SK-N-MC (cell line): ENCODE results near the gene FAM9A.
"Not testable (repeated sequence)": the region's sequence is repeated elsewhere in the genome, so short reads cannot be mapped to it uniquely, and the experiment has no call there.

Source experiments
- DNase-seq: peaks from one replicate; pipeline ENCODE4 v3.0.0-alpha.2; 2011; ENCODE audit warnings: low read depth, low spot score
- H3K27ac ChIP-seq: fragments of 200-600 bp; sonication (generic); 2 replicates; pipeline ENCODE4 v1.5.1; 2016; ENCODE audit warnings: mixed run types
- H3K36me3 ChIP-seq: fragments of 200-600 bp; sonication (generic); 2 replicates; pipeline ENCODE4 v1.6.1; 2017; ENCODE audit warnings: antibody characterized with exemption, low read length, mixed read lengths; ENCODE audit not compliant: insufficient read depth
- H3K4me3 ChIP-seq: fragments of 200-600 bp; sonication (generic); 2 replicates; pipeline ENCODE4 v1.5.1; 2016
- H3K9ac ChIP-seq: fragments of 200-600 bp; sonication (generic); 2 replicates; pipeline ENCODE4 v1.8.0; 2017; ENCODE audit warnings: mixed run types, mixed read lengths; ENCODE audit not compliant: insufficient read length
- H3K9me3 ChIP-seq: fragments of 200-600 bp; sonication (generic); 2 replicates; pipeline ENCODE4 v1.6.1; 2017; ENCODE audit warnings: low read depth, mild to moderate bottlenecking, antibody characterized with exemption, low read length, moderate library complexity, mixed read lengths
- EZH2 ChIP-seq: fragments of 200-600 bp; sonication (generic); IDR thresholded peaks from one replicate; pipeline ENCODE4 v1.6.1; 2017; ENCODE audit warnings: antibody characterized with exemption
- FOXP2 ChIP-seq: optimal IDR thresholded peaks from 2 replicates; pipeline ENCODE3; 2011; ENCODE audit warnings: mild to moderate bottlenecking, moderate library complexity; ENCODE audit not compliant: insufficient read depth; ENCODE audit errors: extremely low read length, control extremely low read depth
- POLR2AphosphoS5 ChIP-seq: IDR thresholded peaks from 2 replicates; pipeline ENCODE4 v1.6.1; 2012; ENCODE audit warnings: mild to moderate bottlenecking, low read depth, low read length, borderline replicate concordance

FAM9A gene

DNA sequence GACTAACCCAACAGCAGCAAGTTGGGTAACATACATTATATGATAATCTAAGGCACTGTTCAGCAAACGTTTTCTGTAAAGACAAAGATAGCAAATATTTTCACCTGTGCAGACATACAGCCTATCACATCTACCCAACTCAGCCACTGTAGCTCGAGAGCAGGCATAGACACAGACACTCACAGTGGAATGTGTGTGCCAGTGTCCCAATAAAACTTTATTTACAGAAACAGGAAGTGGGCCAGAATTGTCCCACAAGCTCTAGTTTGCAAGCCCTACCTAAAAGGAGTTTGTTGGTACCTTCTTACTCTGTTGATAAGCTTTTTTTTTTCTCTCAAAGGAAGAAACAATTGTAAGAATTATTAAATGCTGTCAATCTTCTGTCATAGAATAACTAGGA is 11.9 kb upstream of the FAM9A start:
- no peak for DNase-seq
- no peak for TF ChIP-seq EZH2
- TF ChIP-seq FOXP2: no peak
- TF ChIP-seq POLR2AphosphoS5: no peak
- no peak overlapping the region for H3K4me3 ChIP-seq

DNA sequence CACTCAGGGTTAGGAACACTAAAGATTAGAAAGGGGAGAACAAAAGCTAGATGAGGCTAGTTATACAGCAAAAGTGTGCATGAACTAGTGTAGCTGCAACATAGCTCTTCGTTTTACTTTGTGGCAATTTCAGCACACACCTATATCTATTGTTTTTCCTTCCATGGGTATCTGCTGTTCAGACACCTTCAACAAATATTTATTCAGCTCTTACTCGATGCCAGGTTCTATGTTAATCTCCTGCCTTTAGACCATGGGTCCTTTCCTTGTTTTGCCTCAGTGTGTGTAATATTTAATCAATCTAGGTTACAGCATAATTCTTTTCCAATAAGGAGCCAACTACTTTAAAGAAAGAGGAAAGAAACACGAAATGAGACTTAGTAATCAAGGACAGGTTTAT is 10.4 kb upstream of the FAM9A start:
- no peak overlapping the region for H3K27ac ChIP-seq
- no peak overlapping the region for H3K9ac ChIP-seq
- no peaks in the 10 kb centered on the region for H3K36me3 ChIP-seq
- no peak for DNase-seq
- no peak overlapping the region for H3K4me3 ChIP-seq
- H3K9me3 ChIP-seq: no peaks in the 10 kb centered on the region
- no peak for TF ChIP-seq POLR2AphosphoS5
- no peak for TF ChIP-seq EZH2
- no peak for TF ChIP-seq FOXP2

More for the DNA sequence above, 11.9 kb upstream of the FAM9A start:
- Histone ChIP-seq H3K9me3 (no peaks in the 10 kb centered on the region), H3K36me3 (no peaks in the 10 kb centered on the region), H3K9ac (no peak overlapping the region), H3K27ac (no peak overlapping the region)

DNA sequence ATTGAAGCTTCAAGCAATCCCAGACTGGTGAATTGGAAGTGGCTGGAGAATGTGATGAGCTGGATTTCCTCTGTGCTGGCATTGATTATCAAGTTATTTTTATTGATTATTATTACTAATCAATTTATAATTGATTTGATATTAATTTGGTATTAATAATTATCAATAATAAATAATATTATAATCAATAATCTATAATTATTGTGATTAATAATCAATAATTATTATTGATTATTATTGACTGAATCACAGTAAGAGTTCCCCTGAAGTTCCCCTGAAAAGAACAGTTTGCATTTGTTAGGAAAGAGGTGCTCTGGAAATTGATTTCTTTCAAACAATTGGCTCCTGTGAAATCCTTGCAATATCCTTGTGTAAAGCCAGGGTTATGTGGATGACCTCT is 7.5 kb upstream of the FAM9A start:
- Histone ChIP-seq H3K36me3 (no peaks in the 10 kb centered on the region), H3K9ac (no peak overlapping the region), H3K27ac (no peak overlapping the region), H3K9me3 (no peaks in the 10 kb centered on the region), H3K4me3 (no peak overlapping the region)
- no peak for DNase-seq
- TF ChIP-seq FOXP2 (no peak), POLR2AphosphoS5 (no peak), EZH2 (no peak)

DNA sequence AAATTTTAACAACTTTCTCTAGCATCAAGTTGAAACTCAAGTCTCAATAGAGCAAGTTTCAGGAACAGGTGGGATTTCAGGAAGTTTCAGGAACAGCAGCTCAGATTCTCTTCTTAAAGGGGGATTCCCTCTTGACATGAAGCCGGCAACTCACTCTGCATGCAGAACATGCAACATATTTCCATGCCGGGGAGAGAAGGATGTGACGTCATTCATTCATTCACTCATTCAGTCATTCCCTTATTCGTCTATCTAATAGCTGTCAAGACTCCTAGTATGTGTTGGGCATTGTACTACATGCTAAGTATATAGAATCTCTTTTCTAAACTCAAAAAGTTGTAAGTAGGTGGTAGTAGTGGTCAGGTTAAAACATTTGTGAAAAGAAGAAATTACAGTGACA is 4.8 kb upstream of the FAM9A start:
- no peak for TF ChIP-seq POLR2AphosphoS5
- TF ChIP-seq EZH2: no peak
- TF ChIP-seq FOXP2: no peak
- H3K9me3 ChIP-seq: no peaks in the 10 kb centered on the region
- H3K9ac ChIP-seq: no peak overlapping the region
- H3K27ac ChIP-seq: no peak overlapping the region
- H3K36me3 ChIP-seq: no peaks in the 10 kb centered on the region
- no peak overlapping the region for H3K4me3 ChIP-seq
- DNase-seq: no peak

DNA sequence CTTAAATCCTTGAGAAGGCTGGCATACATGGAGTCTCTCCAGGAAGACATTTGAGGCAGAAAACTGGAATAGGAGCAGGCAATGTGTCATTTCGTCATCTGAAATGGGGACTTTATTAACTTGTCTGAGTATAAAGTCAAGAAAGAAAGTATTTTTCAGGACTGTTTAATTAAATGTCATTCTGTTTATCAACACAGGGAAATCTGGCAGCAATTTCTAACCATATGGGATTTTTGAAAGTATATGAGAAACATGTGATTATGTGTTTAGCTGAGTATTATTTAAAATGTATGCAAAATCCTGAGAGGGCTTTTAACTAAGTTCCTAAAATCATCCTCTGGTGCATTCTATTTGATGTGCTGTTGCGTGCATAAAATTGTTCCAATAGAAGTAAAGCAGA is 3.9 kb upstream of the FAM9A start:
- no peak overlapping the region for H3K27ac ChIP-seq
- TF ChIP-seq POLR2AphosphoS5 (no peak), FOXP2 (no peak), EZH2 (no peak)

DNA sequence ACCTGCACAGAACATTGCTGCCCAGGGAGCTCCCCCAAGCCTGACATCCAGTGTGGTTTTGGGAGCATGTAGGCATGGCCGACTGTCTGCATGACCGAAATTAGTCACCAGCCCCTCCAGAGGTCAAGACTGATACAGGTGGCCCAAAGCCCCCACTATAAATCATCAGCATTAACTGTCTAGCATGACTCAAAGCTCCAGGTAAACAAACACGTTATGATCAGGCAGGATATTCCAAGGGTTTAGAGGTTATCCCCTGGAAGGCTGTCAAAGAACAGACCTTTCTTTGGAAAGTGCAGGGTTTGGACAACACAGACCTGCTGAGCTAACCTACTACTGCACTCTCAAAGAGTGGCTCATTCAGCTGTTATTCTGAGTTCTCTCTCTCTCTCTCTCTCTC is 2.1 kb upstream of the FAM9A start:
- H3K9me3 ChIP-seq: no peaks in the 10 kb centered on the region
- H3K9ac ChIP-seq: no peak overlapping the region
- no peak overlapping the region for H3K27ac ChIP-seq
- DNase-seq: no peak
- no peak overlapping the region for H3K4me3 ChIP-seq
- H3K36me3 ChIP-seq: no peaks in the 10 kb centered on the region
- TF ChIP-seq EZH2: no peak
- TF ChIP-seq POLR2AphosphoS5: no peak
- no peak for TF ChIP-seq FOXP2

More for the DNA sequence above, 3.9 kb upstream of the FAM9A start:
- H3K9ac ChIP-seq: no peak overlapping the region
- no peak overlapping the region for H3K4me3 ChIP-seq
- H3K9me3 ChIP-seq: no peaks in the 10 kb centered on the region
- no peak for DNase-seq
- no peaks in the 10 kb centered on the region for H3K36me3 ChIP-seq

DNA sequence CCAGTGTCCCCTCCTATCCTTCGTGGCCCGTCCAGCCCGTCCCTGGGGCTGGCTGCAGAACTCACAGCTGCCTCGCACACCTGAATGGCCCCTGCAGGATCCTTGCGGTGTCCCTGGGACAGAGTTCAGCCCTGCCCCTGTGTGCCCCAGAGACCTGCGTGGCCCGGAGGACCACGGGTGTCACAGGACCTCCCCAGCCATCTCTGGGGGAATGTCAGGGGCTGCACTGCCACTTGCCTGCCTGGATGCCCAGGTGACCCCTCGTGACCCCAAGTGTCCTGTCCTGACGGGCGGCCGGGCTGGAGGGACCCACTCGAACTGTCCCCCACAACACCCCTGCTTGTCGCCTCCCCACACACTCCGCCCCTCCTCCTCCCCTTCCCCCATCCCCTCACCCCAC is 832 bp downstream of the FAM9A start:
- H3K36me3 ChIP-seq, H3K27ac ChIP-seq, H3K9ac ChIP-seq, DNase-seq, H3K9me3 ChIP-seq, H3K4me3 ChIP-seq: not testable (repeated sequence)

DNA sequence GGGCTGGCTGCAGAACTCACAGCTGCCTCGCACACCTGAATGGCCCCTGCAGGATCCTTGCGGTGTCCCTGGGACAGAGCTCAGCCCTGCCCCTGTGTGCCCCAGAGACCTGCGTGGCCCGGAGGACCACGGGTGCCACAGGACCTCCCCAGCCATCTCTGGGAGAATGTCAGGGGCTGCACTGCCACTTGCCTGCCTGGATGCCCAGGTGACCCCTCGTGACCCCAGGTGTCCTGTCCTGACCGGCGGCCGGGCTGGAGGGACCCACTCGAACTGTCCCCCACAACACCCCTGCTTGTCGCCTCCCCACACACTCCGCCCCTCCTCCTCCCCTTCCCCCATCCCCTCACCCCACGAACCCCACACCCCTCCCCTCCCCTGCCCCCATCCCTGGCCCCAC is 1.9 kb downstream of the FAM9A start:
- not testable (repeated sequence) for H3K36me3 ChIP-seq, H3K4me3 ChIP-seq, H3K9me3 ChIP-seq, H3K27ac ChIP-seq, DNase-seq, H3K9ac ChIP-seq

DNA sequence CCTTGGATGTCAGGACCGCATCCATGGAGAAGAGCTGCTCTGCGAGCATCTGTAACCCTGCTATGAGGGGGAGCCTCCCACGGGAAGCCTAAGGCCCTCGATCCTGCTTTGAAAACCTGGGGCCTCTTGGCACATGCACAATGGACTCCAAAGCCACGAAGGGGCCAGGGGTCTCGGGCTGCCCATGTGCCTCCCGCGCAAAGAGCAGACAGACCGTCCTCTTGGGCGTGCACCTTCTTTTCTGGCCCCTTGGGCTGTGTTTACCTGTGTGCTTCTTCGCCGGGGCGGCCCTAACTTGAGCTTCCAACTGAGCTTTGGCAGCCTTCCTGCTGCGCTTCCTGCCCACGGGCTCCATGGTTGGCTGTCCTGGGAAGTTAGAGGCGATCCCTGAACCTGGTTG is 2.5 kb downstream of the FAM9A start:
- not testable (repeated sequence) for H3K4me3 ChIP-seq

DNA sequence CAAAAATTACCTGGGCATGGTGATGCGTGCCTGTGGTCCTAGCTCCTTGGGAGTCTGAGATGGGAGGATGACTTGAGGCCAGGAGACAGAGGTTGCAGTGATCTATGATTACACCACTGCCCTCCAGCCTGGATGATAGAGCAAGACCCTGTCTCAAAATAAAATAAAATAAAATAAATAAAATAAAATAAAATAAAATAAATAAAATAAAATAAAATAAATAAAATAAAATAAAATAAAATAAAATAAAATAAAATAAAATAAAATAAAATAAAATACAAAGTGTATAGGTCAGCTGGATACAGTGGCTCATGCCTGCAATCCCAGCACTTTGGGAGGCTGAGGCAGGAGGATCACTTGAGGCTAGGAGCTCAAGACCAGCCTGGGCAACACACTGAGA is 14.1 kb downstream of the FAM9A start:
- H3K9ac ChIP-seq, DNase-seq, H3K36me3 ChIP-seq, H3K9me3 ChIP-seq, H3K4me3 ChIP-seq, H3K27ac ChIP-seq: not testable (repeated sequence)

More for the DNA sequence above, 2.5 kb downstream of the FAM9A start:
- not testable (repeated sequence) for DNase-seq, H3K9me3 ChIP-seq, H3K27ac ChIP-seq, H3K9ac ChIP-seq, H3K36me3 ChIP-seq
